GM18867 (cell line): Measurements from ENCODE around the gene RIN2.
"Not testable (repeated sequence)": the region's sequence is repeated elsewhere in the genome, so short reads cannot be mapped to it uniquely, and the experiment has no call there.

Experiments used
- ATAC-seq: cut with Tn5 transposase; IDR thresholded peaks from one replicate; pipeline ENCODE4 v1.9.1; 2021; ENCODE audit warnings: mild to moderate bottlenecking, moderate library complexity; ENCODE audit not compliant: unreplicated experiment

The RIN2 gene

DNA sequence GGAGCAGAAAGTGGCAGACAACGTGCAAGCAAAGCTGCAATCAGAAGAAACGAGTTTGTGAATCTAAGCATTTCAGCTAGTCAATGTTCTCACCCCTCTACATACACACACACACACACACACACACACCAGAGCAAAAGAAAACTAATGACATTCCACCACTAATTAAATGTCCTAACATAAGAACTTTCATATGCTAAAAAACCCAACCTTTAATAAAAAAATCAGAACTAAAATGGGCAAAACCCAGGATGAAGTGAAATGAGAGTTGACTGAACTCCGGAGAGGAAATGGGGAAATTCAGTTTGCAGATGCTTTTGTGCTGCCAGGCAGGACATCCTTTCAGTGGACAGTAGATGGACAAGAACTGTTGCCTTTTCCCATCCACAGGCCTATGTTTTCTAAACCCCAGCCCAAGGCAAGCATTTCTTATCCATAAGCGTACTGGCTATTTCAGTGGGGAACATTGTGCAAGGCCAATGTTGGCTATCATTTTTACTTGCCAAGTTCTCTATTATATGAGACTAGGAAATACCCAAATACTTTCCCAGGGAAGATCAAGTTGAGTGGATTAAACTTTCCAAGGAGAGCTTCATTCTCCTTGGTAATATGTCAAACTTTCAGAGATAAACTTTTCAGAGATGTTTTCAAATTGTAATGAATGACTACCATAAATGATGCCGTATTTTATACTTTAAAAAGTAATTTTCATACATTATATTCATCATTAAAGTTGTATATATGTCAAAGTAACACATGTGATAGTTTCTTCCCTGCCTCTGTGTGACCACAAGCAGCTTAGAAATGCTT is 27.3 kb downstream of the RIN2 start:
- ATAC-seq: no peak

DNA sequence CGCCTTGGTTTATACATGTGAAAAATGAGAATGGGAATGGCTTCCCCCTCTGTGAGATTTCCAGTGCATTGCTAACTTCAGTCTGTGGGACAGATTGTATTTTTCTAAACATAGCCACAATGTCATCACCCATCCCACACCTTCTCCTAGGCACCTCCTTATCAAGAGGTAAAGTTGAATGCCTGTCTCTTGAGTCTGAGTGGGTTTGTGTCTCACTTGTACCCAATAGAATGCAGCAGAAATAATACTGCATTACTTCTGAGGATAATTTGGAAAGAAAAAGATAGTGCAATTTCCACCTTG is 27.9 kb downstream of the RIN2 start:
- ATAC-seq: no peak

DNA sequence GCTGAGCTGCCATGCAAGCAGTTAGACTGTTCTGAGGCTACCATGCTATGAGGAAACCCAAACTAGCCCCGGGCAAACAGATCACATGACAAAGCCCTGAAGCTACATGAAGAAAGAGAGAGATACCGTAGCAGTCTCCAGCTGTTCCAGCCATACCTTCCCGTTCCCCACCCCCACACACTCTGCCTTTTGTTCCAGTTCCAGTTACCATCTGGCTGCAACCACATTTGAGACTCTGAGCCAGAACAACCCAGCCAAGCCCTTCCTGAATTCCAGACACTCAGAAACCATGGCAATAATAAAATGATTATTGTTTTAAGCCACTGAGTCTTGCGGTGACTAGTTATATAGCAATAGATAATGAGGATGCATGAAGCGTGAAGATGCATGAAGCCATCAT is 28.3 kb downstream of the RIN2 start:
- no peak for ATAC-seq

DNA sequence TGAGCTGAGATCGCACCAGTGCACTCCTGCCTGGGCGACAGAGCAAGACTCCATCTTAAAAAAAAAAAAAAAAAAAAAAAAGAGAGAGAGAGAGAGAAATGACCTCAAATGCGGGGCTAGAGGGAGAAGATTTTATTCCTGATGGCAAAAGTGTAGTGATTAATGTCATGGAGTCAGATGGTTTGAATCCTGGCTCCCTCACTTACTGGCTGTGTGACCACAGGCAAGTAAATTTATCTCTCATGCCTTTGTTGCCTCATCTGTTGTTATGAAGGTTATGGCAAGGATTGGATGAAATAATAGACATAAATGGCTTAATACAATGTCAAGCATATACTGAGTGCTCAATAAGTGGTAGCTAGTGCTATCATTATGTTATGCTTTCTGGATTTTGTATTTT is 29.3 kb downstream of the RIN2 start:
- ATAC-seq: no peak

DNA sequence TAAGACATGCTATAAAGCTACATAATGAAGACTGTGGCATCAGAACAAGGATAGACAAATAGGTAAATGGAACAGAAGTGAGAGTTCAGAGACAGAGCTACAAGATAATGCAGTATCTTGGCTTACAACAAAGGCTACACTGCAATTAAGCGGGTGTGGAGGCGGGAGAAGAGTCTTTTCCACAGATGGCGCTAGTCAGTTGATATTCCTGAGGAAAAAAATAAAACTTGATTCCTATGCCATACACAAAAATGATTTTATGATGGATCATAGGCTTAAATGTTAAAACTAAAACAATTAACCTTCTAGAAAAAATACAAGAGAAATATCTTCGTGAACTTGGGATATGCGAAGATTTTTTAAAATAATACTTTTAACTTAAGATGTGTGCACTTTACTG is 31.0 kb downstream of the RIN2 start:
- no peak for ATAC-seq

DNA sequence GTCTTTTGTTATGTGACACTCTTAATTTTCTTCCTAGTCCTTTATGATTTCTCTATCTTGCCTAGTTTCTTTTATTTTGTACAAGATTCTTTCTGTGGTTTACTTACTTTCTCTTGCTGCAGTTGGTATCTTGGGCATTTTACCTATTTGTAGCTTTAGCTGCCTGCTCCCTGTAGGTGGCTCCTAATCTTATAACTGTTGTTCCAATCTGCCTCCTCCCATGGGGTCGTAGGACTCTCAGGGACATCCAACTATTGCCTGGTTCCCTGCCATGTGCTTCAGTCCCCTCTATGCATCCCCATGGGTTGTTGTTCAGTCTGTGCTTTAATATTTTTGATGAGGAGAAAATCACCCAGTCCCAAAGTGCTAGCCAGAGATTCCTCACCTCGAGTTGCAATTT is 31.4 kb downstream of the RIN2 start:
- ATAC-seq: no peak

DNA sequence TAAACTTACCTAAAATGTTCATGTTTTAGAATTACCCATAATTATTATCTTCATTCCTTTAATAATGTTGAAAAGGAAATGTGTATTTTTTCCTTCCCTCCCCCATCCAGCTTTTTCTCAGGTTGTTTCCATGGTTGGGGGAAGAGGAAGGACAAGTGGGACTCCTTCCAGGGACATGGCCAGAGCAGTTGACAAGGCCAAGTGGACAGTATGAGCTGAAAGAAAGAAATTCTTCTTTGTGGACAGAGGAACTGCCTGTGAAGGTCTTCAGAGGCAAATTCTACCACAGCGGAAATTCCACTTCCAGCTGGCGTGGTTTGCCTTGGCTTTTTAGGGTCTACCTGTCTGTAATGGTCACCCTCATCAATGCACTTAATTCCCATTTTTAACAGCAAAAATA is 33.8 kb downstream of the RIN2 start:
- no peak for ATAC-seq

DNA sequence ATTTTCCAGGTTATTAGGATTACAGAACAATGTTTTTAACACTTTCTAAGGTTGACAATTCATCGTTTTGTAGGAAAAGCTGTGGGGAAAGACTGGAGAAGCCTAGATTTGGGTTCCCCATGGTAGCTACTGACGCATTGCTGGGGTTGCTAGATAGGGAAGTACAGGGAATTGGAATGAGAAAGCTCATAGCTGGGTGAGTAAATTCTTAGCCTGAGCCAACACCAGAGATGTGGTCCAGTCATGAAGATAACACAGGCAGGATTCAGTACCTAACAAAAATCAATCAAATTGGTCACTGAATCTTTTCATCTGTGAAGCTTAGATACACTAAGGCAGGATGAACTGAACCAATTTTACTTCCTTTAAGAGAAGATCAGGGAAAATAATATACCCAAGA is 35.7 kb downstream of the RIN2 start:
- ATAC-seq: no peak

DNA sequence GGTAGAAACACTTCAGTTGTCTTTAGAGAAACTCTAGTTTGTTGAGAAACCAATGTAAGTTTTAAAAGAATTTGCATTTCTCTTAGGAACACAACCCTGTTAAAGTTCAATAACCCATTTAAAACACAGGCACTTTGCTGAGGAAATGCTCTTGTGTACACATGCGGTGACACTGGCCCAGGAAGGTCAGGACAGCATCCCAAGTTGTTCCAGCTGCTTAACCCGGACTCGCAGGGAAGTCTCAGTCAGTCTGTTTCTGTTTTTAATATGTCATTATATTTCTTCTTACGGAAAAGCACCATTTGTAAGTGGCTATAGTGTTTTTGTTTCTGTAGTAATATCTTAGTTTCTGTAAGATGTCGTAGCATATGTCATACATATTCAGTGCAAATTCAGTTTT is 36.9 kb downstream of the RIN2 start:
- ATAC-seq: no peak

DNA sequence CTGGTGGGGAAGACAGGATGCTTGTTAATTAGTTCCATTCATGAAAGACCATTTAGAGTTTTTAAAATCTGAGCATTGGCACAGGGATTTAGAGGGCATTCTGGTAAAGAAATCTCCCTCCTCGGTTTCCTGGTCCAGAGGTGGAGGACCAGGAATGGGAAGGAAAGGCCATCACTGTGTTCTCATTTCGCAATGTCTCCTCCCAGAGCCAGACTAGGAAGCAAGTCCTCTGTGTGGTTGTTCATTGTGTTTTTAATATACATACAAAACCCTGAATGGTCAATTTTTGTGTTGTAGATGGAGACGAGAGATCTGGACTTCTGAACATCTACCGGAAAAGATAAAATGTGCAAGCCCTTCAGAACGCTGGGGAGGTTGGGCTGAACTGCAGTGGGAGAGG is 41.3 kb downstream of the RIN2 start:
- ATAC-seq: no peak

DNA sequence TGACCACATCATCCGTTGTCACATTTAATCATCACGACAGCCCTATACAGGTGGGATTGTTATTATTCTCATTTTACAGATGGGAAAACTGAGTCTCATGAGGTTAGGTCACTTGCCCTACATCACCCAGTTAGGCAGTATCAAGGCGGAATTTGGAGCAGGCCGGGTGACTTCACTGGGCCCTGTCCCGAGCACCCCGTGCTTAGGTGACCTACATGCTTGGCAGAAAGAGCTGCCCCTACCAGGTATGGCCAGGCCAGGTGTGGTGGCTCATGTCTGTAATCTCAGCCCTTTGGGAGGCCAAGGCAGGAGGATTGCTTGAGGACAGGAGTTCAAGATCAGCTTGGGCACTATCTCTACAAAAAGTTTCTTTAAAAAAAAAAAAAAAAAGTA is 44.0 kb downstream of the RIN2 start:
- ATAC-seq: no peak

DNA sequence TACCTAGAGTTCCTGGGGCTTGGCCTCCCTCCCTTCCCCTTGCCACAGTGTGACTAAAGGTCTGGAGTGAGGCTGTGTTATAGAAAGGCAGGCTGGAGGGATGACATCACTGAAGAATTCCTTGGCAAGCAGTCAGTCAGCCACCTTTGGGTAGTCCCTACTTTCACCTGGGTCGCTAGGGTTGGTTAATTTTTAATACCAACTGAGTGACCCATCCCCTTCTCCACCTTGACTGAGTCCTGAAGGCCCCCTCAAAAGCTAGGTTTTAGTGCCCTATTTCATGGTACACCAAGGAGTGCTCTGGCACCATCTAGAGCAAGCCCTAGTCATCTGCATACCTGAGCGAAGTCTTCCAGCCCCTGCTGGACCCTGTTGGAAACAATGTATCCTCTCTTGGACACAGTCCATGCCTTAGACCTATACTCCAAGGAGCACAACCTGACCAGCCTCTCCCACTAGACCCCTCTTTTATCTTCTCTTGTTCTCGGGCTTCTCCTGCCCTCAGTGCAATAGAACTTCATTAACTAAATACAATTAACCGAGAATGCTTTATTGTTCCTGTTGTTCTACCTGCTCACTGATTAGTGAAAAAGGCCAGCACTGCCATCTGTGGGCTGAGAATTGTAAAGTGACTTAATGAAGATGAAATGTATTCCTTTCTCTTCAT is 44.6 kb downstream of the RIN2 start:
- ATAC-seq: no peak

DNA sequence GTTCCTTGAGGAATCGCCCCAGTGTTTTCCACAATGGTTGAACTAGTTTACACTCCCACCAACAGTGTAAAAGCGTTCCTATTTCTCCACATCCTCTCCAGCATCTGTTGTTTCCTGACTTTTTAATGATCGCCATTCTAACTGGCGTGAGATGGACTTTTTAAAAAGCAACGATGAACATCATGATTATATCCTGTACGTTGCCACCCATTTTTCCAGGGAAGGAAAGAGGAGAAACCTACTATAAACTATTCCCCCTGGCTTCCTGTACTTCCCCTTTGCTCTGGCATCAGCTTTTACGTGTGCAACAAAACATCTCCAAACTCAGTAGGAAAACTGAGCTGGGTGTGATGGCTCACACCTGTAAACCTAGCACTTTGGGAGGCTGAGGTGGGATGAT is 48.2 kb downstream of the RIN2 start:
- ATAC-seq: not testable (repeated sequence)

DNA sequence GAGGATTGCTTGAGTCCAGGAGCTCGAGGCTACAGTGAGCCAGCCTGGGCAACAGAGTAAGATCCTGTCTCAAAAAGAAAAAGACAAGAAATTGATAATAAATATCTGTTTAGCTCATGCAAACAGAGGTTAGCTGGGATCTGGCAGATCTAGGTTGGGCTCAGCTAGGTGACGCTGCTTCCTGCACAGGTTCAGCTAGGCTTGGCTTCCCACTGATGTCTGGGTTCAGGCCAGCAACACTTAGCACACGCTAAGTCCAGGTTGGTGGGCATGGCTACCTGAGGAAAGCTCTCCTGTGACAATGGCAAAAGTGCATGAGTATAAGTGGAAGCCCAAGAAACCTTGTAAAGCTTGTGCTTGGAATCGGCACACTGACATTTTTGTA is 48.7 kb downstream of the RIN2 start:
- no peak for ATAC-seq

DNA sequence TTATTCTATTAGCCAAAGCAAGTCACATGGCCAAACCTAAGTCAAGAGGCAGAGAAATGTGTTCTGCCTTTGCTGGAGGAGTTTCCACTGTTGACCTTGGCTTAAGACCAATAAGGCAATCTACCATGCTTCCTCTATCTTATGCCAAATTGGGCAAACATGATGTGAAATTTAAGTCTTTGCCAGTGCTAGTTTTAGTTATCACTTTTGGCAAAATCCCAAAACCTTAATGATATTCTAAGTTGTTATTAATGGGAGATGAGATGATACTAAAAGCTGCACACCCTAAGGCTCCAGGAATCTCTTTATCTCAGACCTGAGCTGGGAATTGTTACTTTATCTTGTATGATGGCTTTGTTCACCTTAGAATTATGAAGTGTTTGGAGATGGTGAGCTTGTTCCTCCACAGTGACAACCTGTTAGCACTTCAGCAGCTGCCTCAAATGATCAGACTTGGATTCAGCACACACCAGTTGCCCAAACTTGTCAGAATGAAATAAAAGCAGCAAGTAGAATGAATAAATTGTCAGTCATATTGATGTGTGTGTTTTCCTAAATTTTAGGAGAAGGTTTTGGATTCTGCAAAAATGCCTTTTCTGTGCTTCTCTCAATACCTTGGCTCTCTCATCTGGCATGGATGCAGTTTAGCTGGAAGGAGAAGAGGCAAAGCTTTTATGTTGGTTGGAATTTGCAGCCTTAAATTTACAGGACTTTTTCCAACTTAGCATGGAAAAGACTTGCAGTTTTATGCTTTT is 49.3 kb downstream of the RIN2 start:
- ATAC-seq: no peak
